ENCODE results near the gene CNTN4. TPM values are rescaled to one million over a fixed set of nuclear protein-coding genes. Genes with fewer than 3 reads are reported as not detected.
A peak's percentile ranks its signal among the peaks of the same experiment; 100 is the strongest.

CNTN4 gene
- total and polyA plus RNA-seq, 2 of the 8 experiments (the other 6 are each of a cell fraction or from before 2014, with no cell fraction given), result 0.41 to 2.2 TPM

DNA sequence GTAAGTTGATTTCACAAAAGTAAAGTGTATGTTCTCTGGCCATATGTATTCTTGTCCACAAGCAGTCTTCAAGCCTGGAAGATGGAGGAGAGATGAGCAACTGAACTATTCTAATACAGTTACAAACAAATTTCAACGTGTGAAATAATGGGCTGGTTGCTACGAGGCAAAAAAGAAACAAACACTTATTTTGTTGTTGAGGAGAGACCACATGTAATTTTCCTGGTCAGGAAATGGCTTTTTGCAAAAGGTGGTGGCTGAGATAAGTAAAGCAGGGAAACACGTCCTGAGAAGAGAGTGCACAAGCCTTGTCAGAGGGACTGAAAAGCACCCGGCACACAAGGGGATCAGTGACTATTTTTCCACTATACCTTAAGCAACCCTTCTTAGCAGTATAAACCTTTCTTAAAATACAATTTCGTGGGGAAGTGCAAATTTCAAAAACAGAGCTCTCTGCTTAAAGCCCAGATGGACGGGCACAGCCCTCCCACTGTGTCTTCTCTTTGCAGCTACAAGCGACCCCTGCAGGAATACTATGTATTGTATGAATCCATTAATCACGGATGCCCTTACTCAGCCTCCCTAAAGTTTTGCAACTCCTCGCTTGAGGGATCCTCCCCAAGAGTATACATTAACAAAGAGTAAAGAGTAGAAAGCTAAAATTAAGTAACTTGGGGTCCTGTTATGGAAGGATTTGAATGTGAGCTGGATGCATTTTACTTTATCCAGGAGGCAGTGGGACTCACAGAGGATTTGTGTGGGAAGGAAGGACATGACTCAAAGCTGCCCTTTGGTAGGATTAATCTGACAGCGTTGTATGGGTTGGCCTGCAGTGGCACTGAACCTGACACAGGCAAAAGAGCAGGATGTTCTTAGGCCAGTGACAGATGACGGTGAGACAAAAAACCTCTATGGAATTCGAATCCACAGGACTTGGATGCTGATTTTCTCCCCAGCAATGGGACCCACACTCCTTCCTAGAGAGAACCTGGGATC lies 757.8 kb downstream of the CNTN4 start:
- Histone ChIP-seq H3K36me3 (ENCODE audit: control insufficient read depth in 2 of 4, insufficient read depth in 4 of 4, low read length in 3 of 4) (no peaks in the 10 kb centered on the region), H2BK5ac (ENCODE audit: low read depth, low read length) (no peak overlapping the region), H3K9ac (replicated peaks in 1 of 4; ENCODE audit: extremely low read depth in 1 of 4, low read depth in 3 of 4, low read length in 3 of 4) (no peak overlapping the region), H4K8ac (ENCODE audit: extremely low read depth, insufficient read depth, low read length) (no peak overlapping the region), H2AK5ac (ENCODE audit: low read depth, low read length) (no peak overlapping the region), H3K27me3 (replicated peaks in 1 of 4; ENCODE audit: control insufficient read depth in 3 of 4, extremely low read depth in 1 of 4, insufficient read depth in 3 of 4, low read length in 3 of 4) (no peaks in the 10 kb centered on the region), H2AFZ (ENCODE audit: low read length) (peak overlapping the region; percentile 40; the same call in 1 of the 2 replicates), H3K9me3 (ENCODE audit: insufficient read depth in 2 of 2, low read depth in 1 of 2, low read length in 1 of 2) (no peaks in the 10 kb centered on the region), H3K79me2 (ENCODE audit: control insufficient read depth in 1 of 2, insufficient read depth in 2 of 2, low read length in 2 of 2) (no peaks in the 10 kb centered on the region), H2BK15ac (ENCODE audit: low read length) (no peak overlapping the region), H3K4me1 (replicated peaks in 1 of 4; ENCODE audit: control insufficient read depth in 3 of 4, insufficient read depth in 4 of 4, low read length in 3 of 4) (no peaks in the 10 kb centered on the region), H4K91ac (replicated peaks; ENCODE audit: insufficient read length, low read length) (no peak overlapping the region), H2BK20ac (ENCODE audit: low read length) (no peak overlapping the region), H4K5ac (ENCODE audit: insufficient read length, low read depth, low read length) (no peak overlapping the region), H3K23me2 (ENCODE audit: low read depth, low read length) (no peaks in the 10 kb centered on the region), H3K56ac (replicated peaks; ENCODE audit: insufficient read length, low read depth, low read length) (no peak overlapping the region), H3K14ac (ENCODE audit: insufficient read length) (no peak overlapping the region), H4K20me1 (replicated peaks in 1 of 2; ENCODE audit: control insufficient read depth in 1 of 2, insufficient read depth in 2 of 2, low read length in 2 of 2) (no peaks in the 10 kb centered on the region), H2BK120ac (replicated peaks; ENCODE audit: low read depth, low read length) (no peak overlapping the region), H3K4ac (replicated peaks; ENCODE audit: insufficient read length, low read depth, low read length) (no peak overlapping the region), H3K79me1 (ENCODE audit: low read depth, low read length) (no peaks in the 10 kb centered on the region), H3K18ac (ENCODE audit: extremely low read depth, low read length) (no peak overlapping the region), H2BK12ac (ENCODE audit: low read depth, low read length) (no peak overlapping the region), H3K4me2 (ENCODE audit: insufficient read depth in 1 of 2, low read depth in 2 of 2, low read length in 2 of 2) (no peak overlapping the region), H3K4me3 (ENCODE audit: extremely low read depth in 1 of 4, insufficient read depth in 2 of 4, low read depth in 3 of 4, low read length in 4 of 4) (no peak overlapping the region), H3K27ac (ENCODE audit: low read depth, low read length) (no peak overlapping the region), H3K23ac (ENCODE audit: insufficient read length) (no peak overlapping the region)
- ChIA-PET CTCF (ENCODE audit: partially characterized antibody) (interaction anchor here (0.6 to 1.9 kb wide), 11 partner anchors 9 to 259 kb away, joined by 3 to 12 read pairs (median 3); no protein-coding TSS in a partner anchor), POLR2A (ENCODE audit: partially characterized antibody) (no interaction called here)
- 75% methylated on average over 12 of the region's 12 CpGs; no CpG with 5 or more reads in 1 of the 2 experiments for WGBS, 2 experiments (ENCODE audit: extremely low coverage in 1 of 2, insufficient coverage in 1 of 2, insufficient read length in 1 of 2, insufficient replicate concordance in 2 of 2, low coverage in 1 of 2, low lambda C conversion rate in 2 of 2, missing lambda C conversion rate in 1 of 2)
- FAIRE-seq, result no peak
- no peak for DNase-seq (ENCODE audit: low read depth in 1 of 2, low spot score in 2 of 2)
- TF ChIP-seq, protein P1, sequence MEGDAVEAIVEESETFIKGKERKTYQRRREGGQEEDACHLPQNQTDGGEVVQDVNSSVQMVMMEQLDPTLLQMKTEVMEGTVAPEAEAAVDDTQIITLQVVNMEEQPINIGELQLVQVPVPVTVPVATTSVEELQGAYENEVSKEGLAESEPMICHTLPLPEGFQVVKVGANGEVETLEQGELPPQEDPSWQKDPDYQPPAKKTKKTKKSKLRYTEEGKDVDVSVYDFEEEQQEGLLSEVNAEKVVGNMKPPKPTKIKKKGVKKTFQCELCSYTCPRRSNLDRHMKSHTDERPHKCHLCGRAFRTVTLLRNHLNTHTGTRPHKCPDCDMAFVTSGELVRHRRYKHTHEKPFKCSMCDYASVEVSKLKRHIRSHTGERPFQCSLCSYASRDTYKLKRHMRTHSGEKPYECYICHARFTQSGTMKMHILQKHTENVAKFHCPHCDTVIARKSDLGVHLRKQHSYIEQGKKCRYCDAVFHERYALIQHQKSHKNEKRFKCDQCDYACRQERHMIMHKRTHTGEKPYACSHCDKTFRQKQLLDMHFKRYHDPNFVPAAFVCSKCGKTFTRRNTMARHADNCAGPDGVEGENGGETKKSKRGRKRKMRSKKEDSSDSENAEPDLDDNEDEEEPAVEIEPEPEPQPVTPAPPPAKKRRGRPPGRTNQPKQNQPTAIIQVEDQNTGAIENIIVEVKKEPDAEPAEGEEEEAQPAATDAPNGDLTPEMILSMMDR (IDR thresholded peaks at IDR 0.05; ENCODE audit: control extremely low read depth in 1 of 3, insufficient read depth in 1 of 3, low read depth in 1 of 3, low read length in 3 of 3), result peak; percentile 4 to 30 (median 17); a peak in 3 of 4 replicates
- TF ChIP-seq RAD21 (IDR thresholded peaks at IDR 0.05 in 1 of 2, conservative IDR thresholded peaks at IDR 0.05 in 1 of 2; ENCODE audit: low read depth in 2 of 2, low read length in 2 of 2) (peak; percentile 40 to 46), GTF2F1 (IDR thresholded peaks at IDR 0.05; ENCODE audit: borderline replicate concordance, low read depth, low read length) (no peak), NRF1 (IDR thresholded peaks at IDR 0.05; ENCODE audit: low read depth, low read length) (no peak), HDAC6 (IDR thresholded peaks at IDR 0.05; ENCODE audit: low read depth, low read length) (no peak), BRCA1 (IDR thresholded peaks at IDR 0.05; ENCODE audit: low read depth, low read length) (no peak)
- TF ChIP-seq, protein P2, sequence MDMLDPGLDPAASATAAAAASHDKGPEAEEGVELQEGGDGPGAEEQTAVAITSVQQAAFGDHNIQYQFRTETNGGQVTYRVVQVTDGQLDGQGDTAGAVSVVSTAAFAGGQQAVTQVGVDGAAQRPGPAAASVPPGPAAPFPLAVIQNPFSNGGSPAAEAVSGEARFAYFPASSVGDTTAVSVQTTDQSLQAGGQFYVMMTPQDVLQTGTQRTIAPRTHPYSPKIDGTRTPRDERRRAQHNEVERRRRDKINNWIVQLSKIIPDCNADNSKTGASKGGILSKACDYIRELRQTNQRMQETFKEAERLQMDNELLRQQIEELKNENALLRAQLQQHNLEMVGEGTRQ (IDR thresholded peaks at IDR 0.05; ENCODE audit: low read length), result no peak
